ENCODE results near the gene TMEM125. TPM values are rescaled to one million over a fixed set of nuclear protein-coding genes. Genes with fewer than 3 reads are reported as not detected.
A peak's percentile ranks its signal among the peaks of the same experiment; 100 is the strongest.

Gene TMEM125
- total RNA-seq, 3 donors from 2014 or later: 31.9 to 71.6 (median 40.6) TPM

GRCh38 chr1:43298055-43298454 lies 28.3 kb downstream of the TMEM125 start:
- intact Hi-C loops (cut with DNase I, micrococcal nuclease): no loop called here
- TF ChIP-seq CTCF (IDR thresholded peaks at IDR 0.05): no peak
- H3K4me1 ChIP-seq (ENCODE audit: low read depth): peaks cover 37% of the 10 kb centered on the region
- no peaks in the 10 kb centered on the region for H3K36me3 ChIP-seq (ENCODE audit: low read depth)
- H3K9me3 ChIP-seq: no peaks in the 10 kb centered on the region
- ATAC-seq (no peak), DNase-seq (no peak)
- H3K4me3 ChIP-seq: no peak overlapping the region

- Histone ChIP-seq H3K4me1 (ENCODE audit: low read depth) (peaks cover 37% of the 10 kb centered on the region), H3K36me3 (ENCODE audit: low read depth) (no peaks in the 10 kb centered on the region), H3K9me3 (no peaks in the 10 kb centered on the region), H3K4me3 (no peak overlapping the region)
- DNase-seq (no peak), ATAC-seq (no peak)
- intact Hi-C loops (cut with DNase I, micrococcal nuclease): no loop called here
- TF ChIP-seq CTCF (IDR thresholded peaks at IDR 0.05): no peak
These were observed 29.3 kb downstream of the TMEM125 start for GRCh38 chr1:43299101-43299500.

DNA sequence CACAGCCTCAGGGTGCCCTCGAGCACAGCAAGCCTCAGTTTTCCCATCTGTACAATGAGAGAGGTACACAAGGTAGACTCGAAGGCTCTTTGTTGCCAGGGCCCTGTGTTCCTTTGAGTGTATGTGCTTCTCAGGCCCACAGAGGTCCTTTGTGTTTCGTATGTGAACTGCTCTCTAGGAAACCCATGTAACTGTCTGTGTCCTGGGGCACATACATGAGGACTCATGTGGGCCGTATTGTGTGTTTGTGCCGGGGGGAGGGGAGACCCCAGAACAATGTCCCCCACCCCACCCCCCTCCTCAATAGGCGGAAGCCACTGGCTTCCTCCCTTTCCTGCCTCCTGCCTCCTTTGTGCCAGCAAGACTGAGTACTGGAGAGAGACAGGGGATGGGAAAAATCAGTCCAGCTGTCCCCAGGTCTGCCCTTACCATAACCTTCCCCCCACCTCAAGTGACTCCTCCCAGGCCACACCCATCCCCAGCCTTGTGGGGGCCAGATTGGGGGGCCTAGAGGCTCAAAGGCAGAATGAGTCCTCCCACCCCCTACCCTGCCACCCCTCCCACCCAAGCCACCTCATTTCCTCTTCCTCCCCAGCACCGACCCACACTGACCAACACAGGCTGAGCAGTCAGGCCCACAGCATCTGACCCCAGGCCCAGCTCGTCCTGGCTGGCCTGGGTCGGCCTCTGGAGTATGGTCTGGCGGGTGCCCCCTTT lies 30.8 kb downstream of the TMEM125 start, which contains the start of gene TIE1:
TSS of gene TIE1 (plus strand) at position 605 of the 717 bp plus-strand sequence. CDS start at position 695, 90 bp downstream.
- Histone ChIP-seq H3K4me1 (ENCODE audit: low read depth) (peaks cover 25% of the 10 kb centered on the region), H3K4me3 (no peak within 1 kb of the TSS), H3K9me3 (no peaks in the 10 kb centered on the region), H3K36me3 (ENCODE audit: low read depth) (no peaks in the 10 kb centered on the region)
- DNase-seq (peak in 2 of 3 donors; percentile 30 to 37), ATAC-seq (no peak)
- TF ChIP-seq CTCF (IDR thresholded peaks at IDR 0.05): no peak
- intact Hi-C loops (cut with DNase I, micrococcal nuclease): no loop called here

- H3K9me3 ChIP-seq: no peaks in the 10 kb centered on the region
- peaks cover 22% of the 10 kb centered on the region for H3K4me1 ChIP-seq (ENCODE audit: low read depth)
- no peak overlapping the region for H3K4me3 ChIP-seq
- intact Hi-C loops (cut with DNase I, micrococcal nuclease): no loop called here
- peak in 2 of 3 donors; percentile 1 to 17 for DNase-seq
- no peaks in the 10 kb centered on the region for H3K36me3 ChIP-seq (ENCODE audit: low read depth)
- no peak for TF ChIP-seq CTCF (IDR thresholded peaks at IDR 0.05)
- ATAC-seq: no peak
These were observed 32.4 kb downstream of the TMEM125 start for GRCh38 chr1:43302201-43302600.

GRCh38 chr1:43302721-43303470 lies 33.1 kb downstream of the TMEM125 start:
- no peak for TF ChIP-seq CTCF (IDR thresholded peaks at IDR 0.05)
- H3K4me1 ChIP-seq (ENCODE audit: low read depth): peaks cover 22% of the 10 kb centered on the region
- ATAC-seq (peak; percentile 92), DNase-seq (peak; percentile 50 to 76 (median 69))
- intact Hi-C loops (cut with DNase I, micrococcal nuclease): no loop called here
- no peaks in the 10 kb centered on the region for H3K9me3 ChIP-seq
- no peak overlapping the region for H3K4me3 ChIP-seq
- H3K36me3 ChIP-seq (ENCODE audit: low read depth): no peaks in the 10 kb centered on the region

Measured in mucosa of descending colon (tissue), 3 donors.